Stimulated activated naive CD8-positive, alpha-beta T cell treated with anti-CD3 and anti-CD28 coated beads, Interleukin-15, amount 100 ng/mL, for 72 hours (primary cell): ENCODE measurements around the gene ZNF524.

Experiments used
- ATAC-seq: fragments of 150-1000 bp; cut with Tn5 transposase; 2 replicates; pipeline ENCODE4 v1.10.0; 2021; ENCODE audit warnings: mild to moderate bottlenecking, moderate library complexity
- DNase-seq, 2 donors: peaks; one replicate each; pipeline ENCODE4 v3.0.0; 2021 to 2022
- H3K27ac Mint-ChIP-seq, 2 donors: one replicate each; pipeline ENCODE4 v1.8.0; 2022; ENCODE audit warnings: mild to moderate bottlenecking in 2 of 2, mixed read lengths in 2 of 2, moderate library complexity in 2 of 2
- H3K27me3 Mint-ChIP-seq: one replicate; pipeline ENCODE4 v1.8.0; 2022; ENCODE audit warnings: mixed read lengths
- H3K4me1 Mint-ChIP-seq: one replicate; pipeline ENCODE4 v1.8.0; 2022; ENCODE audit warnings: mild to moderate bottlenecking, mixed read lengths
- H3K4me3 Mint-ChIP-seq, 2 donors: one replicate each; pipeline ENCODE4 v1.8.0; 2022; ENCODE audit warnings: mild to moderate bottlenecking in 2 of 2, mixed read lengths in 2 of 2, moderate library complexity in 1 of 2
- H3K9me3 Mint-ChIP-seq, 2 donors: one replicate each; pipeline ENCODE4 v1.8.0; 2022; ENCODE audit warnings: mixed read lengths in 2 of 2

ZNF524 gene

GRCh38 chr19:55592391-55593090, 7.5 kb upstream of the ZNF524 start:
- peaks cover 7% of the 10 kb centered on the region for H3K4me1 Mint-ChIP-seq

GRCh38 chr19:55593096-55593772, 6.9 kb upstream of the ZNF524 start:
- DNase-seq, result no peak
- H3K9me3 Mint-ChIP-seq, result peaks cover 4 to 10% of the 10 kb centered on the region in 2 donors
- H3K27me3 Mint-ChIP-seq, result no peaks in the 10 kb centered on the region
- peak; percentile 55 for ATAC-seq
- no peak overlapping the region for H3K4me3 Mint-ChIP-seq
- H3K27ac Mint-ChIP-seq, result no peak overlapping the region
- H3K4me1 Mint-ChIP-seq, result peaks cover 14% of the 10 kb centered on the region

More at GRCh38 chr19:55592391-55593090, 7.5 kb upstream of the ZNF524 start:
- H3K27me3 Mint-ChIP-seq, result no peaks in the 10 kb centered on the region
- peaks cover 4 to 10% of the 10 kb centered on the region in 2 donors for H3K9me3 Mint-ChIP-seq
- no peak overlapping the region for H3K4me3 Mint-ChIP-seq
- H3K27ac Mint-ChIP-seq, result no peak overlapping the region
- DNase-seq (no peak), ATAC-seq (no peak)

GRCh38 chr19:55594996-55595545, 5.0 kb upstream of the ZNF524 start:
- Mint-ChIP-seq H3K4me3 (no peak overlapping the region), H3K9me3 (peaks cover 9 to 15% of the 10 kb centered on the region in 2 donors), H3K27ac (no peak overlapping the region), H3K27me3 (no peaks in the 10 kb centered on the region), H3K4me1 (peaks cover 22% of the 10 kb centered on the region)
- DNase-seq (no peak), ATAC-seq (no peak)

GRCh38 chr19:55596304-55596703, 3.8 kb upstream of the ZNF524 start:
- no peaks in the 10 kb centered on the region for H3K27me3 Mint-ChIP-seq
- no peak for DNase-seq
- no peak overlapping the region for H3K4me3 Mint-ChIP-seq
- peak overlapping the region in 1 of 2 donors; percentile 27 for H3K27ac Mint-ChIP-seq
- no peak for ATAC-seq
- H3K9me3 Mint-ChIP-seq, result peaks cover 9 to 15% of the 10 kb centered on the region in 2 donors
- peaks cover 28% of the 10 kb centered on the region for H3K4me1 Mint-ChIP-seq

- Mint-ChIP-seq H3K4me1 (peaks cover 39% of the 10 kb centered on the region), H3K27ac (no peak overlapping the region), H3K27me3 (no peaks in the 10 kb centered on the region), H3K4me3 (no peak overlapping the region), H3K9me3 (peaks cover 9 to 15% of the 10 kb centered on the region in 2 donors)
- no peak for DNase-seq
- ATAC-seq, result no peak
Observed at GRCh38 chr19:55597501-55597921, 2.6 kb upstream of the ZNF524 start.

GRCh38 chr19:55598034-55598433, 2.1 kb upstream of the ZNF524 start:
- H3K27ac Mint-ChIP-seq, result no peak overlapping the region
- H3K27me3 Mint-ChIP-seq, result no peaks in the 10 kb centered on the region
- DNase-seq, result no peak
- no peak overlapping the region for H3K4me3 Mint-ChIP-seq
- no peak for ATAC-seq
- H3K4me1 Mint-ChIP-seq, result peaks cover 39% of the 10 kb centered on the region
- H3K9me3 Mint-ChIP-seq, result peaks cover 9 to 15% of the 10 kb centered on the region in 2 donors

GRCh38 chr19:55598719-55599467, 1.2 kb upstream of the ZNF524 start:
- peaks cover 9 to 15% of the 10 kb centered on the region in 2 donors for H3K9me3 Mint-ChIP-seq
- H3K27me3 Mint-ChIP-seq, result no peaks in the 10 kb centered on the region
- peak overlapping the region; percentile 85 to 92 for H3K4me3 Mint-ChIP-seq
- ATAC-seq, result peak; percentile 72
- peak; percentile 97 to 98 for DNase-seq
- peaks cover 46% of the 10 kb centered on the region for H3K4me1 Mint-ChIP-seq
- H3K27ac Mint-ChIP-seq, result peak overlapping the region; percentile 99 to 100

GRCh38 chr19:55599468-55599841, 633 bp upstream of the ZNF524 start, which contains the start of gene FIZ1:
Gene FIZ1, minus strand, starts transcription at chr19:55599517. Its CDS starts 1,652 bp downstream, at chr19:55597865.
- H3K9me3 Mint-ChIP-seq, result peaks cover 9 to 15% of the 10 kb centered on the region in 2 donors
- H3K27me3 Mint-ChIP-seq, result no peaks in the 10 kb centered on the region
- peak; percentile 97 to 98 for DNase-seq
- peaks cover 51% of the 10 kb centered on the region for H3K4me1 Mint-ChIP-seq
- H3K4me3 Mint-ChIP-seq, result peak within 1 kb of the TSS; percentile 85 to 92
- peak within 1 kb of the TSS; percentile 99 to 100 for H3K27ac Mint-ChIP-seq
- peak; percentile 80 for ATAC-seq

GRCh38 chr19:55600662-55601028, 557 bp downstream of the ZNF524 start:
- ATAC-seq (no peak), DNase-seq (no peak)
- no peaks in the 10 kb centered on the region for H3K27me3 Mint-ChIP-seq
- H3K4me1 Mint-ChIP-seq, result peaks cover 56% of the 10 kb centered on the region
- peak overlapping the region; percentile 85 to 87 for H3K4me3 Mint-ChIP-seq
- H3K9me3 Mint-ChIP-seq, result peaks cover 4 to 5% of the 10 kb centered on the region in 2 donors
- H3K27ac Mint-ChIP-seq, result peak overlapping the region in 1 of 2 donors; percentile 93

- Mint-ChIP-seq H3K4me3 (peak overlapping the region; percentile 85 to 87), H3K27ac (peak overlapping the region in 1 of 2 donors; percentile 93), H3K4me1 (peaks cover 57% of the 10 kb centered on the region), H3K27me3 (no peaks in the 10 kb centered on the region), H3K9me3 (peaks cover 4 to 5% of the 10 kb centered on the region in 2 donors)
- DNase-seq, result no peak
- ATAC-seq, result no peak
Observed at GRCh38 chr19:55601084-55601483, 996 bp downstream of the ZNF524 start.

GRCh38 chr19:55602104-55603001, 2.3 kb downstream of the ZNF524 start:
- H3K4me3 Mint-ChIP-seq, result no peak overlapping the region

GRCh38 chr19:55603115-55603514, 3.0 kb downstream of the ZNF524 start:
- Mint-ChIP-seq H3K4me3 (peak overlapping the region; percentile 56 to 86), H3K27ac (no peak overlapping the region), H3K4me1 (peaks cover 65% of the 10 kb centered on the region)

More at GRCh38 chr19:55602104-55603001, 2.3 kb downstream of the ZNF524 start:
- Mint-ChIP-seq H3K4me1 (peaks cover 64% of the 10 kb centered on the region), H3K27ac (no peak overlapping the region), H3K27me3 (no peaks in the 10 kb centered on the region), H3K9me3 (peaks cover 4 to 5% of the 10 kb centered on the region in 2 donors)
- DNase-seq, result no peak
- no peak for ATAC-seq

GRCh38 chr19:55603581-55604292, 3.6 kb downstream of the ZNF524 start:
- Mint-ChIP-seq H3K27ac (no peak overlapping the region), H3K4me3 (peak overlapping the region; percentile 86 to 91), H3K4me1 (peaks cover 60% of the 10 kb centered on the region), H3K27me3 (no peaks in the 10 kb centered on the region), H3K9me3 (peaks cover 2% of the 10 kb centered on the region in 2 donors)
- no peak for DNase-seq
- ATAC-seq, result no peak

More at GRCh38 chr19:55603115-55603514, 3.0 kb downstream of the ZNF524 start:
- ATAC-seq (no peak), DNase-seq (no peak)
- Mint-ChIP-seq H3K9me3 (peaks cover 4 to 5% of the 10 kb centered on the region in 2 donors), H3K27me3 (no peaks in the 10 kb centered on the region)

GRCh38 chr19:55605207-55605636, 5.1 kb downstream of the ZNF524 start:
- peak overlapping the region; percentile 86 to 91 for H3K4me3 Mint-ChIP-seq
- peaks cover 66% of the 10 kb centered on the region for H3K4me1 Mint-ChIP-seq
- ATAC-seq (peak; percentile 84), DNase-seq (peak; percentile 98 to 99)
- H3K9me3 Mint-ChIP-seq, result no peaks in the 10 kb centered on the region
- peak overlapping the region; percentile 73 to 93 for H3K27ac Mint-ChIP-seq
- no peaks in the 10 kb centered on the region for H3K27me3 Mint-ChIP-seq
